Left ventricle myocardium inferior (tissue), 1 donor: Measurements from ENCODE around the gene CTDSP1. TPM values are rescaled to one million over a fixed set of nuclear protein-coding genes. Genes with fewer than 3 reads are reported as not detected.

Experiments
- DNase-seq: peaks from one replicate; pipeline ENCODE4 v3.0.0-alpha.2; 2020
- H3K27ac ChIP-seq: fragments of 200-600 bp; replicated peaks from 2 replicates; pipeline ENCODE4 v1.8.0; 2021
- H3K27me3 ChIP-seq: fragments of 200-600 bp; 2 replicates; pipeline ENCODE4 v1.8.0; 2021; ENCODE audit warnings: low read depth
- H3K36me3 ChIP-seq: fragments of 200-600 bp; 2 replicates; pipeline ENCODE4 v1.8.0; 2021
- H3K4me1 ChIP-seq: fragments of 200-600 bp; 2 replicates; pipeline ENCODE4 v1.8.0; 2021
- H3K4me3 ChIP-seq: fragments of 200-600 bp; 2 replicates; pipeline ENCODE4 v1.8.0; 2021; ENCODE audit warnings: mild to moderate bottlenecking, moderate library complexity
- H3K9me3 ChIP-seq: fragments of 200-600 bp; replicated peaks from 2 replicates; pipeline ENCODE4 v1.8.0; 2021
- CTCF ChIP-seq: fragments of 200-600 bp; IDR thresholded peaks from 2 replicates; pipeline ENCODE4 v1.8.0; 2021; ENCODE audit warnings: antibody characterized with exemption, mild to moderate bottlenecking, borderline replicate concordance
- intact Hi-C: fragments of 100-400 bp; cut with micrococcal nuclease; formaldehyde crosslinking; loops from one replicate; pipeline ENCODE4 v1.11.0; 2022
- total RNA-seq: library from RNA; stranded (reverse); fragmentation: NEBNext Ultra II Directional; extraction: Animal tissue kit (Norgen Biotek cat#: 25700); gene quantifications from one replicate; pipeline ENCODE4 v1.2.1, GENCODE V29; 2021
- donor health status: DM: no; HTN: yes; CAD: no; lungs with severe emphysema.

Gene CTDSP1
- total RNA-seq, 1 donor from 2014 or later = 81.5 TPM

- H3K27ac ChIP-seq = no peak overlapping the region
- no peak for DNase-seq
- intact Hi-C loops = no loop called here
- H3K27me3 ChIP-seq = no peaks in the 10 kb centered on the region
- H3K4me3 ChIP-seq = no peak overlapping the region
- no peak for TF ChIP-seq CTCF
- no peaks in the 10 kb centered on the region for H3K9me3 ChIP-seq
- peaks cover 31% of the 10 kb centered on the region for H3K36me3 ChIP-seq
- H3K4me1 ChIP-seq = no peaks in the 10 kb centered on the region
Measured at GRCh38 chr2:218444692-218445357, 45.2 kb downstream of the CTDSP1 start.

- H3K27me3 ChIP-seq = no peaks in the 10 kb centered on the region
- no peak for TF ChIP-seq CTCF
- H3K36me3 ChIP-seq = peaks cover 33% of the 10 kb centered on the region
- no peak for DNase-seq
- H3K4me3 ChIP-seq = no peak overlapping the region
- no peaks in the 10 kb centered on the region for H3K9me3 ChIP-seq
- intact Hi-C loops = no loop called here
- H3K27ac ChIP-seq = no peak overlapping the region
- H3K4me1 ChIP-seq = no peaks in the 10 kb centered on the region
Measured at GRCh38 chr2:218445602-218446001, 45.9 kb downstream of the CTDSP1 start.

GRCh38 chr2:218446547-218446946 is 46.9 kb downstream of the CTDSP1 start:
- DNase-seq = no peak
- H3K9me3 ChIP-seq = no peaks in the 10 kb centered on the region
- H3K27ac ChIP-seq = no peak overlapping the region
- TF ChIP-seq CTCF = no peak
- H3K4me3 ChIP-seq = no peak overlapping the region
- intact Hi-C loops = no loop called here
- H3K4me1 ChIP-seq = no peaks in the 10 kb centered on the region
- H3K27me3 ChIP-seq = no peaks in the 10 kb centered on the region
- peaks cover 33% of the 10 kb centered on the region for H3K36me3 ChIP-seq

GRCh38 chr2:218447072-218447471 is 47.4 kb downstream of the CTDSP1 start:
- Histone ChIP-seq H3K27me3 (no peaks in the 10 kb centered on the region), H3K9me3 (no peaks in the 10 kb centered on the region), H3K4me1 (no peaks in the 10 kb centered on the region), H3K4me3 (no peak overlapping the region), H3K27ac (no peak overlapping the region), H3K36me3 (peaks cover 33% of the 10 kb centered on the region)
- no peak for DNase-seq
- intact Hi-C loops = no loop called here
- no peak for TF ChIP-seq CTCF

GRCh38 chr2:218448934-218449333 is 49.3 kb downstream of the CTDSP1 start:
- no peak for DNase-seq
- intact Hi-C loops = no loop called here
- Histone ChIP-seq H3K9me3 (no peaks in the 10 kb centered on the region), H3K4me1 (no peaks in the 10 kb centered on the region), H3K27me3 (no peaks in the 10 kb centered on the region), H3K36me3 (peaks cover 43% of the 10 kb centered on the region), H3K27ac (no peak overlapping the region), H3K4me3 (no peak overlapping the region)
- no peak for TF ChIP-seq CTCF
